Stimulated activated CD4-positive, alpha-beta T cell treated with anti-CD3 and anti-CD28 coated beads, Interleukin-2, amount 100 ng/mL, for 48 hours (primary cell): ENCODE results near the gene SLC9A5.

Experiments
- DNase-seq, 2 donors: peaks; one replicate each; pipeline ENCODE4 v3.0.0-alpha.2; 2020

Gene SLC9A5, protein sequence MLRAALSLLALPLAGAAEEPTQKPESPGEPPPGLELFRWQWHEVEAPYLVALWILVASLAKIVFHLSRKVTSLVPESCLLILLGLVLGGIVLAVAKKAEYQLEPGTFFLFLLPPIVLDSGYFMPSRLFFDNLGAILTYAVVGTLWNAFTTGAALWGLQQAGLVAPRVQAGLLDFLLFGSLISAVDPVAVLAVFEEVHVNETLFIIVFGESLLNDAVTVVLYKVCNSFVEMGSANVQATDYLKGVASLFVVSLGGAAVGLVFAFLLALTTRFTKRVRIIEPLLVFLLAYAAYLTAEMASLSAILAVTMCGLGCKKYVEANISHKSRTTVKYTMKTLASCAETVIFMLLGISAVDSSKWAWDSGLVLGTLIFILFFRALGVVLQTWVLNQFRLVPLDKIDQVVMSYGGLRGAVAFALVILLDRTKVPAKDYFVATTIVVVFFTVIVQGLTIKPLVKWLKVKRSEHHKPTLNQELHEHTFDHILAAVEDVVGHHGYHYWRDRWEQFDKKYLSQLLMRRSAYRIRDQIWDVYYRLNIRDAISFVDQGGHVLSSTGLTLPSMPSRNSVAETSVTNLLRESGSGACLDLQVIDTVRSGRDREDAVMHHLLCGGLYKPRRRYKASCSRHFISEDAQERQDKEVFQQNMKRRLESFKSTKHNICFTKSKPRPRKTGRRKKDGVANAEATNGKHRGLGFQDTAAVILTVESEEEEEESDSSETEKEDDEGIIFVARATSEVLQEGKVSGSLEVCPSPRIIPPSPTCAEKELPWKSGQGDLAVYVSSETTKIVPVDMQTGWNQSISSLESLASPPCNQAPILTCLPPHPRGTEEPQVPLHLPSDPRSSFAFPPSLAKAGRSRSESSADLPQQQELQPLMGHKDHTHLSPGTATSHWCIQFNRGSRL

GRCh38 chr16:67248401-67249177 is at the start of gene SLC9A5:
Gene SLC9A5, plus strand, starts transcription at chr16:67248979. Its CDS starts 36 bp downstream, at chr16:67249015.
- peak in 1 of 2 donors; percentile 37 for DNase-seq

DNA sequence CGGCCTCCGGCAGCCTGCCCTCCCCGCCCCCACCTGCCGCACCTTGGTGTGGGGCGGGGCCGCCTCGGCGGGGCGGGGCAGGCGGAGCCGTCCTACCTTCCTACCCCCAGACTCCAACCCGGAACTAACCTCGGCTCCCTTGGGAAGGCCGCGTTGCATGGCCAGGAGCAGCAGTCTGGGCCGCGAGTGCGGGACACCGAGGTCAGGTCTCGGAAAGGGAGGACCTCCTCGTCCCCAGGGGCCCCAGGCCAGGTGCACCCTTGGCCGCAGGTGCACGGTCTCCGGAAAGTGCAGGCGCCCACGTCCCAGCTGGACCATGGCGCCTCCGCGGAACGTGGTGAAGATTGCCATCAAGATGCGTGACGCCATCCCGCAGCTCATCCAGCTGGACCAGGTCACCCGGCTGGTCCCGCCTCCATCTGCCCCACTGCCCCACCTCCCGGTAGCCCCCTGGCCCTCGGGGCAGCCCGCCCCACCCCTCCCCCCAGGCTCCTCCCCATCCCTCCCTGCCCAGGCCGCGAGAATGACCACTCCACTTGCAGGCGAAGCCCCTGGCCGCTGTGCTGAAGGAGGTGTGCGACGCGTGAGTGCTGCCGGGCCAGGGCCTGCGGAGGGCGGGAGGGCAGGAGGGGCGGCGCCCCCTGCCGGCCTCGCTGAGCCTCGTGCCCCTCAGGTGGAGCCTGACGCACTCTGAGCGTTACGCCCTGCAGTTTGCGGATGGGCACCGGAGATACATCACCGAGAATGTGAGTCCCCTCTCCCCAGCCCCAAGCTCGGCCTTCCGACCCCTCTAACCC is 49.6 kb upstream of the SLC9A5 start, which contains the start of gene ELMO3:
Gene ELMO3, plus strand, starts transcription at position 121 of the 797 bp plus-strand sequence. Its CDS starts 196 bp downstream, at position 317.
- no peak for DNase-seq

DNA sequence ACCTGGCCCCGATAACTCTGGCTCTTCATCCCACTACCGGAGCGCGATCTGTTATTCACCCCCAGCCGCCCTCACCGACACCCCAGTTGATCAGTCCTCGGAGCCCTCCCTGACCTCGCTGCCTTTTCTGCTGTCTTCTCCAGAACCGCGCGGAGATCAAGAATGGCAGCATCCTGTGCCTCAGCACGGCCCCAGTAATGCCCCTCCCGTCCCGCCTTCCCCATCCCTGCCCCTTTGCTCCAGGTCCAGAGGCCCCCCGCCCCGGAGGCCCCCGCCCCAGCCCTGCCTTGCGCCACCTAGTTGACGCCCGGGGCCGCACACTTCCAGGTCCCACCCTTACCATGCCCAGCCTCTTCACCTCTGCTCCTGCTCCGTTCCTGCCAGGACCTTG is 49.0 kb upstream of the SLC9A5 start:
- no peak for DNase-seq

DNA sequence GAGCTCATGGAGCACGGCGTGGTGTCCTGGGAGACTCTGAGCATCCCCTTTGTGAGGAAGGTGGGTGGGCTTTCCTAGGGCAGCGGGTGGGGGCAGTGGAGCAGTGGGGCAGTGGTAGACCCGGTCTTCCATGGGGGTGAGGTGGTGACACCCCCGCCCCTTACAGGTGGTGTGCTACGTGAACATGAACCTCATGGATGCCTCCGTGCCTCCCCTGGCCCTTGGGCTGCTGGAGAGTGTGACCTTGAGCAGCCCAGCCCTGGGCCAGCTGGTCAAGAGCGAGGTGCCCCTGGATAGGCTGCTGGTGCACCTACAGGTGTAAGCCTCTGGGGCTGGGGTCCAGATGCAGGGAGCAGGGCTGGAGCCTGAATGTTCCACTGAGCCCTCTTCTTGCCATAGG is 48.3 kb upstream of the SLC9A5 start:
- DNase-seq, result no peak

GRCh38 chr16:67201411-67202345 is 47.1 kb upstream of the SLC9A5 start:
- no peak for DNase-seq

DNA sequence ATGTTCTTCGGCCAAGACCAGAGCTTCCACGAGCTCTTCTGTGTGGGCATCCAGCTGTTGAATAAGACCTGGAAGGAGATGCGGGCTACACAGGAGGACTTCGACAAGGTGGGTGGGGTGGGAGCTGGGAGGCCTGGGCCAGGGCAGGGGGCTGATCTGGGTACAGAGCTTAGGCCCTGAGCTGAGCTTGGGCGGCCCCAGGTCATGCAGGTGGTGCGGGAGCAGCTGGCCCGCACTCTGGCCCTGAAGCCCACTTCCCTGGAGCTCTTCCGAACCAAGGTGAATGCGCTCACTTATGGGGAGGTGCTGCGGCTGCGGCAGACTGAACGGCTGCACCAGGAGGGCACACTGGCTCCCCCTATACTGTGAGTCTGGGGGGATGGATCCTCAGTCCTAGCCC is 46.4 kb upstream of the SLC9A5 start:
- DNase-seq, result no peak

GRCh38 chr16:67202956-67203493 is 45.8 kb upstream of the SLC9A5 start:
- DNase-seq, result no peak

- DNase-seq, result no peak
Observed at GRCh38 chr16:67204076-67204475, 44.7 kb upstream of the SLC9A5 start.

GRCh38 chr16:67206129-67206837 is 42.5 kb upstream of the SLC9A5 start:
- DNase-seq, result no peak

- DNase-seq, result no peak
Observed at GRCh38 chr16:67206838-67207248, 41.9 kb upstream of the SLC9A5 start.

DNA sequence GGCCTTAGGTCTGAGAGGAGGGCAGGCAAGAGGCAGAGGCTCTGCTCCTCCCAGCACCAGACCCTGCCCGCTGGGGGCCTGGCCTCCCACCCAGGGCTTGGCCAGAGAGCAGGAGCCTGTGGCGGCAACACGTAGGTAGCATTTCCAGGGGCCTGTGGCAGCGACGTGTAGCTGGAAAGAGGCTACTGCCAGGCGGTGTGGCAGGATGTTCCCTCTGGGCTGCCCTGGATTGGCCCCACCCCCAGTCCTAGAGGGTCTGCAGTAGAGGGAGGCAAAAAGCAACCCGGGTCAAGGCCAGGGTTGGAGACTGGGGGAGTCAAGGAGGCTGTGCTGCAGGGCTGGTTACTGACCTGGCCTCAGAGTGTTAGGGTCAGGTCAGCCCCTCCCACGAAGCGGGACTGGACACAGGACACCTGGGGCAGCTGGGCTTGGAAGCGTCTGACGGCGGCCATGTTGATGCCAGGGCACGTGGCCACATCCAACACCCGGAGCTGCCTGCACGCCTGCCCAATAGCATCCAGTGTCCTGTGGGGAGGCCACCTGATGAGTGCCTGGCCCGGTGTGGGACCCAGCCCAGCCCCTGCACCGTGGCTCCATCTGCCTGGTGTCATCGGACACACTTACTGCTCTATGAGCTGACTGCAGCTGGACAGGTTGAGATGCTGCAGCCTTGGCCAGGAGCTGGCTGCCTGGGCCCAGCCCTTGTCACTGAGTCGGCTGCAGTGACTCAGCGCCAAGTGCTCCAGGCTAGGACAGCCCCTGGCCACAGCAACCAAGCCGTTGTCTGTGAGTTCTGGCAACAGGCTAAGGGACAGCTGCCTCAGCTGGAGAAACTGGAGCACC is 41.3 kb upstream of the SLC9A5 start:
- DNase-seq, result no peak

DNA sequence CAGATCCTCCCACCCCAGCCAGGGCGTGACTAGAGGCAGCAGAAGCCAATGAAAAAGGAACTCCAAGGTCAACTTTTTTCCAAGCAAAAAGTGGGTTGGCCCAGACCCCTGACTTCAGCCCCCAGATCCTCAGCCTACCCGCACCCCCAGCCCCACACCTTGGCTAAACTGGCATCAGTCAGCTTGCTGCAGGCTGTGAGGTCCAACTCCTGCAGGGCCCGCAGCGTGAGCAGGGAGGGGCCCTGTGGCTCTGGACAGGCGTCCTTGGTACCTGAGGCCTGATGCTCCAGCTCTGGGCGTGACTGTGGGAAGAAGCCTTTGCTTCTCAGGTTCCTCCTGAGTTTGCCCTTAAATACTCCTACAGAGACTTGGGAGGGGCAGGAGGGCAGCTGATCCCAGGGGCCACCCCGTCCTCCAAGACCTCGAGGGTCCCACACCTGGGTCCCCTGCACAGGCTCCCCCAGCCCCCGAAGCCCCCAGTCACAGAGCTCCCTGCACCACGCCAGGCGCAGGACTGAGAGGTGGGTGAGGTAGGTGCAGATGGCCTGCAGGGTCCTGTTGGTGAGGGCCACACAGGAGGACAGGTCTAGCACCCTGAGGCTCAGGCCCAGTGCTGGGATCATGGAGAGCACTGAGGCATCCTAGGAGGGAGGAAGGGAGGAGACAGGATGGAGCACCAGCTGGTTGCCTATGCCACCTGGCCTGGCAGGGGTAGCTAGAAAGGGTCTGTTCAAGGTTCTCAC is 40.5 kb upstream of the SLC9A5 start:
- no peak for DNase-seq

DNA sequence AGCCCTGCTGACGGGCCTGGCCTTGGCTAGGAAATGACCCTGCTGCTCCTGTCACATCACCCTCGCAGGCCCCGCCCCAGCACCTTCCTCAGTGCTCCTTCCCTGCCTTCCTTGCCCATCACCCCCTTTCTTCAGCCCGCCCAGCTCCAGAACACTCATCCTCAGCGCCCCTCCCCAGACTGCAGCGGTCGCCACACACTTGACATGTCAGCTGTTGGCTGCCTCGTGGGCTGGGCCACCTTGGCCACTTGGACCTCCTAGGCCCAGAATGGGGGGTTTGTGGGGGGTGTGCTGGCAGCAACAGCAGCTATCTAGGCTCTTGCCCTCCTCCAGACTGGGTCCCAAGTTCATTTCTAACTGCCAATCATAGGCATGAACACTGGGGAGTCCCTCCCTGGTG is 39.2 kb upstream of the SLC9A5 start:
- DNase-seq, result no peak

GRCh38 chr16:67210069-67210937 is 38.5 kb upstream of the SLC9A5 start:
- DNase-seq, result no peak

DNA sequence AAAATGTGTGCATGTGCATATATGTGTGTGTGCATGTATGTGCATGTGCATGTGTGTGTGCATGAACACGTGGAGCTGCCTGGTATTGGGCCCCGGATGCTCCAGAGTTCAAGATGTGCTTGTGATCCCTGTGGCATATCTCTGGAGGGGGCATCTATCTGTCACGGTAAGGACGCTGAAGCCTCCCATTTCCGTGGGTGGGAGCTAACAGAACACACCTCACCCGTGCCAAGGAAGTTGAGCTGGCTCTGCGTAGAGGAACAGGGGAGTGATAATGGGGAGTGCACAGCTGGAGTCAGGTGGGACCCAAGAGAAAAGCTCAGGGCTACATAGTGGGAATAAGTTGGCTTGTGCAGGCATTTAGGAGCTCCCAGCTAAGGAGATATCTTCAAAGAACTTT is 37.1 kb upstream of the SLC9A5 start:
- DNase-seq, result no peak

- no peak for DNase-seq
Observed at GRCh38 chr16:67212766-67213165, 36.0 kb upstream of the SLC9A5 start.
